GM18520 (cell line): ENCODE results near the gene HNRNPA1L2.
"Not testable (repeated sequence)": the region's sequence is repeated elsewhere in the genome, so short reads cannot be mapped to it uniquely, and the experiment has no call there.

Experiments used
- ATAC-seq: cut with Tn5 transposase; IDR thresholded peaks from one replicate; pipeline ENCODE4 v1.9.1; 2021; ENCODE audit not compliant: unreplicated experiment

The HNRNPA1L2 gene

GRCh38 chr13:52644108-52644507 lies 1.9 kb downstream of the HNRNPA1L2 start:
- no peak for ATAC-seq

- no peak for ATAC-seq
Observed at GRCh38 chr13:52646967-52647366, 4.7 kb downstream of the HNRNPA1L2 start.

- ATAC-seq = no peak
Observed at GRCh38 chr13:52650731-52651130, 8.5 kb downstream of the HNRNPA1L2 start.

GRCh38 chr13:52651897-52652195 lies 9.6 kb downstream of the HNRNPA1L2 start:
- no peak for ATAC-seq

- peak; percentile 96 for ATAC-seq
Observed at GRCh38 chr13:52652196-52652979, 10.2 kb downstream of the HNRNPA1L2 start, which contains the start of gene SUGT1. TSS of gene SUGT1 (plus strand) at chr13:52652836. CDS start at chr13:52652921, 85 bp downstream.

- ATAC-seq = peak; percentile 10
Observed at GRCh38 chr13:52652980-52653303, 10.7 kb downstream of the HNRNPA1L2 start.

GRCh38 chr13:52659340-52659739 lies 17.1 kb downstream of the HNRNPA1L2 start:
- no peak for ATAC-seq

GRCh38 chr13:52664272-52664671 lies 22.0 kb downstream of the HNRNPA1L2 start:
- no peak for ATAC-seq

- ATAC-seq = no peak
Observed at GRCh38 chr13:52665325-52665724, 23.1 kb downstream of the HNRNPA1L2 start.

GRCh38 chr13:52669677-52670076 lies 27.4 kb downstream of the HNRNPA1L2 start:
- ATAC-seq = no peak

- no peak for ATAC-seq
Observed at GRCh38 chr13:52670726-52671125, 28.5 kb downstream of the HNRNPA1L2 start.

- no peak for ATAC-seq
Observed at GRCh38 chr13:52673465-52673864, 31.2 kb downstream of the HNRNPA1L2 start.

- ATAC-seq = no peak
Observed at GRCh38 chr13:52677823-52678222, 35.6 kb downstream of the HNRNPA1L2 start.

- not testable (repeated sequence) for ATAC-seq
Observed at GRCh38 chr13:52685806-52686205, 43.6 kb downstream of the HNRNPA1L2 start.

- no peak for ATAC-seq
Observed at GRCh38 chr13:52686376-52686775, 44.1 kb downstream of the HNRNPA1L2 start.
